A673 (cell line): Measurements from ENCODE around the gene ARF3.

Experiments used
- CTCF ChIP-seq: fragments of 300-800, 200-600 bp; sonication (generic); conservative IDR thresholded peaks from 2 replicates; pipeline ENCODE4 v1.5.1; 2017; ENCODE audit warnings: low read depth, mild to moderate bottlenecking, antibody characterized with exemption, low read length, moderate library complexity, mixed read lengths
- EZH2 ChIP-seq: fragments of 200-600 bp; sonication (generic); IDR thresholded peaks from 2 replicates; pipeline ENCODE4 v1.6.1; 2017; ENCODE audit warnings: borderline replicate concordance, low read depth, mild to moderate bottlenecking, mixed read lengths, antibody characterized with exemption, low read length; ENCODE audit not compliant: poor library complexity, severe bottlenecking

- TF ChIP-seq CTCF: no peak
- no peak for TF ChIP-seq EZH2
These were observed 9.6 kb downstream of the ARF3 start for GRCh38 chr12:48947727-48948126.
